Testis (tissue), 2 donors: Measurements from ENCODE around the gene TARBP2.
"Not testable (repeated sequence)": the region's sequence is repeated elsewhere in the genome, so short reads cannot be mapped to it uniquely, and the experiment has no call there.

Experiments
- POLR2A ChIP-seq: fragments of 450-650 bp; IDR thresholded peaks from one replicate; pipeline ENCODE4 v1.6.1; 2017; ENCODE audit warnings: antibody characterized with exemption, mild to moderate bottlenecking, moderate library complexity
- TF ChIP-seq, protein P1 (sequence below), 3 experiments: fragments of 450-650 bp in 2 of 3; fragments of 200-600 bp in 1 of 3; sonication (generic) in 1 of 3; IDR thresholded peaks; one replicate each; pipeline ENCODE4 v1.5.1; 2016 to 2019; ENCODE audit warnings: antibody characterized with exemption in 3 of 3, mild to moderate bottlenecking in 2 of 3, moderate library complexity in 1 of 3

DNA sequence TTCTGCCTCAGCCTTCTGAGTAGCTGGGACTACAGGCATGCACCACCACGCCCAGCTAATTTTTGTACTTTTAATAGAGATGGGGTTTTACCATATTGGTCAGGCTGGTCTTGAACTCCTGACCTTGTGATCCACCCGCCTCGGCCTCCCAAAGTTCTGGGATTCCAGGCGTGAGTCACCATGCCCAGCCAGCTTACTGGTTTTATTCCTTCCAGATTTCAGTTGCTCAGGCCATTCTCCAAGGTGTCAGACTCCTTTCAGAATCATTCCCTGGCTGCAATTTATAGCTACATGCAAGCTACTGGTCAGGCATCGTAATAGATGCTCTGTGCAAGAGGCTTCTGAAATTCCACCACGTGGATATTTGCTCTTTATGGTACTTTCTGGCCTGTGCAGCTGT, 19.6 kb upstream of the TARBP2 start:
- TF ChIP-seq, protein P1, sequence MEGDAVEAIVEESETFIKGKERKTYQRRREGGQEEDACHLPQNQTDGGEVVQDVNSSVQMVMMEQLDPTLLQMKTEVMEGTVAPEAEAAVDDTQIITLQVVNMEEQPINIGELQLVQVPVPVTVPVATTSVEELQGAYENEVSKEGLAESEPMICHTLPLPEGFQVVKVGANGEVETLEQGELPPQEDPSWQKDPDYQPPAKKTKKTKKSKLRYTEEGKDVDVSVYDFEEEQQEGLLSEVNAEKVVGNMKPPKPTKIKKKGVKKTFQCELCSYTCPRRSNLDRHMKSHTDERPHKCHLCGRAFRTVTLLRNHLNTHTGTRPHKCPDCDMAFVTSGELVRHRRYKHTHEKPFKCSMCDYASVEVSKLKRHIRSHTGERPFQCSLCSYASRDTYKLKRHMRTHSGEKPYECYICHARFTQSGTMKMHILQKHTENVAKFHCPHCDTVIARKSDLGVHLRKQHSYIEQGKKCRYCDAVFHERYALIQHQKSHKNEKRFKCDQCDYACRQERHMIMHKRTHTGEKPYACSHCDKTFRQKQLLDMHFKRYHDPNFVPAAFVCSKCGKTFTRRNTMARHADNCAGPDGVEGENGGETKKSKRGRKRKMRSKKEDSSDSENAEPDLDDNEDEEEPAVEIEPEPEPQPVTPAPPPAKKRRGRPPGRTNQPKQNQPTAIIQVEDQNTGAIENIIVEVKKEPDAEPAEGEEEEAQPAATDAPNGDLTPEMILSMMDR (IDR thresholded peaks at IDR 0.05), result not testable (repeated sequence)
- not testable (repeated sequence) for TF ChIP-seq POLR2A
